ENCODE results near the gene TERF2IP. TPM values are rescaled to one million over a fixed set of nuclear protein-coding genes. Genes with fewer than 3 reads are reported as not detected.

TERF2IP gene, protein sequence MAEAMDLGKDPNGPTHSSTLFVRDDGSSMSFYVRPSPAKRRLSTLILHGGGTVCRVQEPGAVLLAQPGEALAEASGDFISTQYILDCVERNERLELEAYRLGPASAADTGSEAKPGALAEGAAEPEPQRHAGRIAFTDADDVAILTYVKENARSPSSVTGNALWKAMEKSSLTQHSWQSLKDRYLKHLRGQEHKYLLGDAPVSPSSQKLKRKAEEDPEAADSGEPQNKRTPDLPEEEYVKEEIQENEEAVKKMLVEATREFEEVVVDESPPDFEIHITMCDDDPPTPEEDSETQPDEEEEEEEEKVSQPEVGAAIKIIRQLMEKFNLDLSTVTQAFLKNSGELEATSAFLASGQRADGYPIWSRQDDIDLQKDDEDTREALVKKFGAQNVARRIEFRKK
- total RNA-seq: 10 to 100 TPM; 92.7 to 96.2 TPM

DNA sequence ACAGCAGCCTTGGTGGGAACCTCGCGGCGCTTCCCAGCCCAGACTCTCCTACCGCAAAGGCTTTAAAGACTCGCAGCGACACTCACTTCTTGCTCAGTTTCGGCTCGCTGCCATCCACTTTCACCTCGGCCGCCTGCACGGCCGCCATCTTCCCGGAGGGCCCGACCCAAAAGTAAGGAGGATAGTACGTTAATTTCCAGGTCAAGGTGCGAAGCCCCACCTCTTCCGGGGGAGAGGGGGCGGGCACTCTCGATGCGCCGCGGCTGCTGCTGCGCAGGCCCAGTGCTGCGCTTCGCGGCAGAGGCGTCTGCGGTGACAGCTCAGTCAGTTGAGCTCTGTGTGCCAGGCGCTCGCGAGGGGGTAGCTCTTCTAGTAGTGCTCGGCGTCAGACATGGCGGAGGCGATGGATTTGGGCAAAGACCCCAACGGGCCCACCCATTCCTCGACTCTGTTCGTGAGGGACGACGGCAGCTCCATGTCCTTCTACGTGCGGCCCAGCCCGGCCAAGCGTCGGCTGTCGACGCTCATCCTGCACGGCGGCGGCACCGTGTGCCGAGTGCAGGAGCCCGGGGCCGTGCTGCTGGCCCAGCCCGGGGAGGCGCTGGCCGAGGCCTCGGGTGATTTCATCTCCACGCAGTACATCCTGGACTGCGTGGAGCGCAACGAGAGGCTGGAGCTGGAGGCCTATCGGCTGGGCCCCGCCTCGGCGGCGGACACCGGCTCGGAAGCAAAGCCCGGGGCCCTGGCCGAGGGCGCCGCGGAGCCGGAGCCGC, at the start of gene TERF2IP, which contains the start of gene KARS1:
TSS of gene TERF2IP (plus strand) at position 282 of the 773 bp plus-strand sequence. CDS start at position 392, 110 bp downstream.
TSS of gene KARS1 (minus strand) at position 174 of the 773 bp plus-strand sequence. CDS start at position 148, 26 bp downstream.
- POLR2A ChIA-PET: interaction anchor here (0.7 to 8.6 kb wide), 33 partner anchors 11 to 1543 kb away, joined by 3 to 184 read pairs (median 5); partner anchors contain the start of genes ADAT1, CFDP1, GABARAPL2 and MON1B
- H3K36me3 Mint-ChIP-seq (ENCODE audit: low read depth): peaks cover 62% of the 10 kb centered on the region
- peak within 1 kb of the TSS; percentile 95 for H3K4me3 Mint-ChIP-seq
- H3K27me3 Mint-ChIP-seq: no peaks in the 10 kb centered on the region
- DNase-seq: peak; percentile 96
- peak within 1 kb of the TSS; percentile 99 for H3K27ac Mint-ChIP-seq
- H3K4me1 Mint-ChIP-seq: peaks cover 67% of the 10 kb centered on the region
- no peaks in the 10 kb centered on the region for H3K9me3 Mint-ChIP-seq
- CTCF ChIA-PET: interaction anchor here (1.0 to 3.7 kb wide), 9 partner anchors 26 to 449 kb away, joined by 3 to 30 read pairs (median 5); partner anchors contain the start of genes ADAT1, GABARAPL2, TMEM170A and TMEM231

- CTCF ChIA-PET: interaction anchor here (1.0 kb wide), 1 partner anchor 17 kb away, joined by 3 read pairs; no protein-coding TSS in a partner anchor
- Mint-ChIP-seq H3K9me3 (peaks cover 13% of the 10 kb centered on the region), H3K27ac (no peak overlapping the region), H3K36me3 (ENCODE audit: low read depth) (peaks cover 61% of the 10 kb centered on the region), H3K4me3 (no peak overlapping the region), H3K4me1 (peaks cover 3% of the 10 kb centered on the region), H3K27me3 (no peaks in the 10 kb centered on the region)
- POLR2A ChIA-PET: interaction anchor here (0.9 kb wide), 1 partner anchor 11 kb away, joined by 3 read pairs; no protein-coding TSS in a partner anchor
- DNase-seq: no peak
Measured at GRCh38 chr16:75599452-75600277, 47.9 kb upstream of the TERF2IP start.

- CTCF ChIA-PET: no interaction called here
- no peak overlapping the region for H3K27ac Mint-ChIP-seq
- peaks cover 63% of the 10 kb centered on the region for H3K36me3 Mint-ChIP-seq (ENCODE audit: low read depth)
- no peak overlapping the region for H3K4me3 Mint-ChIP-seq
- no peak for DNase-seq
- H3K9me3 Mint-ChIP-seq: peaks cover 13% of the 10 kb centered on the region
- H3K4me1 Mint-ChIP-seq: no peaks in the 10 kb centered on the region
- H3K27me3 Mint-ChIP-seq: no peaks in the 10 kb centered on the region
- POLR2A ChIA-PET: no interaction called here
Measured at GRCh38 chr16:75603241-75603640, 44.3 kb upstream of the TERF2IP start.

GRCh38 chr16:75606507-75606906, 41.1 kb upstream of the TERF2IP start:
- Mint-ChIP-seq H3K27ac (no peak overlapping the region), H3K27me3 (no peaks in the 10 kb centered on the region), H3K4me1 (no peaks in the 10 kb centered on the region), H3K4me3 (no peak overlapping the region), H3K9me3 (peaks cover 13% of the 10 kb centered on the region), H3K36me3 (ENCODE audit: low read depth) (peaks cover 60% of the 10 kb centered on the region)
- ChIA-PET POLR2A (interaction anchor here (1.1 to 1.4 kb wide), 2 partner anchors 9 to 16 kb away, joined by 3 to 5 read pairs; partner anchors contain the start of gene ADAT1), CTCF (interaction anchor here (0.8 to 1.8 kb wide), 6 partner anchors 9 to 141 kb away, joined by 3 to 6 read pairs (median 4); no protein-coding TSS in a partner anchor)
- DNase-seq: no peak

GRCh38 chr16:75614066-75614897, 33.3 kb upstream of the TERF2IP start:
- Mint-ChIP-seq H3K36me3 (ENCODE audit: low read depth) (peaks cover 69% of the 10 kb centered on the region), H3K9me3 (no peaks in the 10 kb centered on the region), H3K27me3 (no peaks in the 10 kb centered on the region), H3K4me3 (no peak overlapping the region), H3K27ac (no peak overlapping the region), H3K4me1 (peaks cover 36% of the 10 kb centered on the region)
- DNase-seq: no peak
- POLR2A ChIA-PET: interaction anchor here (1.1 kb wide), 1 partner anchor 8 kb away, joined by 3 read pairs; no protein-coding TSS in a partner anchor
- CTCF ChIA-PET: no interaction called here

DNA sequence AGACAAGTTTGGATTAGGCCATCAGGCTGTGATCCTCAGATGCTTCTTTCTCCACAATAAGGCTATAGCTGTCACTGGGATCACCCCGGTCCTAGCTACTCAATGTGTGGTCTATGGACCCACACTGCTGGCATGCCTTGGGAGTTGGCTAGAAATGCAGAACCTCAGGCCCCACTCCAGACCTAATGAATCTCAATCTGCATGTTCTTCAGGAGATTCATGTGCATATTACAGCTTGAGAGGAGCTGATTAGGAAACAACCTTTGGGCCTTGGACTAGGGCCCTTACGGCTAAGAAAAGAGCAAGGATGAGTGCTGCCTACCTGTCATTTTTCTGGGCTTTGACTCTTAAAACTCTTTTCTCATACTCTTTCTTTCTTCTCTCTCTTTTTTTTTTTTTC, 32.0 kb upstream of the TERF2IP start:
- Mint-ChIP-seq H3K27me3 (no peaks in the 10 kb centered on the region), H3K27ac (peak overlapping the region; percentile 89), H3K4me1 (peaks cover 44% of the 10 kb centered on the region), H3K36me3 (ENCODE audit: low read depth) (peaks cover 68% of the 10 kb centered on the region), H3K9me3 (no peaks in the 10 kb centered on the region), H3K4me3 (no peak overlapping the region)
- CTCF ChIA-PET: interaction anchor here (0.8 to 1.2 kb wide), 4 partner anchors 9 to 98 kb away, joined by 3 to 7 read pairs (median 4); partner anchors contain the start of genes KARS1 and TERF2IP
- POLR2A ChIA-PET: interaction anchor here (1.1 kb wide), 4 partner anchors 9 to 49 kb away, joined by 3 to 6 read pairs (median 4); partner anchors contain the start of genes GABARAPL2, KARS1 and TERF2IP
- no peak for DNase-seq

DNA sequence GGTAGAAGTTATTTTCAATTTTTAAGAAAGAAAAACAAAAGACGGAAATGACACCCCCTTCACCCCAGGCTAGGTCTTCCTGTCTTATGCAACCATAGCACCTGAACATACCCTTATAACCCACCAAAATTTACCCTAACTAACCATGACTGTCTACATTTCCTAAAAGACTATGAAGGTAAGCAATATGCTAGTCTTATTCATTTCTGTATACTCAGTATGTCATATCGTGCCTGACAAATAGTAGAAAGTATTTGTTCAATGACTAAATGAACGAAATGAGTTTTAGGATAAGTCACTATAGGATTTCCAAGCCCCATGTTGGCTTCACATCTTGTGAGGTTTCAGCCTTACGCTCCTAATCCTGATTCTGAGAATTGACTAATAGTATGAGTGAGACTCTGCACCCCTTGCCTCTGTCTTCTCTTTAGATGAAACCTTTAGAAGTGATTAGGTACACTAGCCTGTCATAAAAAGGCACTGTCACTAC, 31.0 kb upstream of the TERF2IP start:
- Mint-ChIP-seq H3K4me3 (peak overlapping the region; percentile 26), H3K36me3 (ENCODE audit: low read depth) (peaks cover 66% of the 10 kb centered on the region), H3K4me1 (peaks cover 53% of the 10 kb centered on the region), H3K27ac (peak overlapping the region; percentile 89), H3K9me3 (no peaks in the 10 kb centered on the region), H3K27me3 (no peaks in the 10 kb centered on the region)
- DNase-seq: no peak
- CTCF ChIA-PET: interaction anchor here (0.8 to 0.9 kb wide), 2 partner anchors 17 to 31 kb away, joined by 3 read pairs; partner anchors contain the start of genes KARS1 and TERF2IP
- POLR2A ChIA-PET: interaction anchor here (1.1 kb wide), 2 partner anchors 31 to 32 kb away, joined by 4 to 6 read pairs; partner anchors contain the start of genes KARS1 and TERF2IP

DNA sequence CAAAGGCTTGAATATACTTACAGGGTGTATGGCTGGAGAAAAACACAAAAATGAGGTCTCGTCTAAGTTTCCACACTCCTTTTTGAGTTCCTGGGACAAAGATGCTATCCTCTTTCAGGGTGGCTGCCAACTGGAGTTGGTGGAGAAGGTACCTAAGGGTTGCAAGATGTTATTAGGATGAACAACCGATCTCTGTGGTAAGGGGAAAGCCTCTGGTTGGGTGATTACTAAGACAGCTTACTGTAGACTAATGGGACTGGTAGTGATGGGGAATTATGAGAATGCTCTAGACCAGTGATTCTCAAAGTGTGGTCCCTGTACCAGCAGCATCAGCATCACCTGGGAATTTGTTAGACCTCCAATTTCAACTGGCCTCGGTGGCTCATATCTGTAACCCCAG, 30.5 kb upstream of the TERF2IP start:
- no peaks in the 10 kb centered on the region for H3K9me3 Mint-ChIP-seq
- DNase-seq: no peak
- H3K36me3 Mint-ChIP-seq (ENCODE audit: low read depth): peaks cover 64% of the 10 kb centered on the region
- peak overlapping the region; percentile 89 for H3K27ac Mint-ChIP-seq
- H3K4me3 Mint-ChIP-seq: no peak overlapping the region
- ChIA-PET POLR2A (interaction anchor here (7.3 kb wide), 1 partner anchor 31 kb away, joined by 184 read pairs; the partner anchor contains the start of genes KARS1 and TERF2IP), CTCF (interaction anchor here (0.8 to 1.4 kb wide), 2 partner anchors 17 to 147 kb away, joined by 3 read pairs; no protein-coding TSS in a partner anchor)
- H3K4me1 Mint-ChIP-seq: peaks cover 59% of the 10 kb centered on the region
- H3K27me3 Mint-ChIP-seq: no peaks in the 10 kb centered on the region

DNA sequence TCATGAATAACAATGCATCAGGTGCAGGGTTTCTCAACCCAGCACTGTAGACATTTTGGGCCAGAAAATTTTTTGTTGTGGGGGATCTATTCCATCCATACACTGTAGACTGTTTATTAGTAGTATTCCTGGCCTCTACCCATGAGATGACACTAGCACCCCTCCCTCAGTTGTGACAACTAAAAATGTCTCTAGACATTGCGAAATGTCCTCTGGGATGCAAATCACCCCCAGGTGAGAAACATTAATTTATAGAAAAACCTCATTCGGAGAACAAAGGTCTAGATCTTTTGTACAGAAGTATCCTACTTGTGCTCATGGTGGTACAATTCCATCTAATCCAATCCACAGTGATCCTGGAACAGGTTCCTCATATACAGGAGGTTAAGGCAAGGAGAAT, 28.8 kb upstream of the TERF2IP start:
- DNase-seq: no peak
- ChIA-PET CTCF (interaction anchor here (2.1 kb wide), 1 partner anchor 102 kb away, joined by 6 read pairs; no protein-coding TSS in a partner anchor), POLR2A (interaction anchor here (7.3 kb wide), 1 partner anchor 30 kb away, joined by 184 read pairs; the partner anchor contains the start of genes KARS1 and TERF2IP)
- Mint-ChIP-seq H3K4me1 (peaks cover 66% of the 10 kb centered on the region), H3K27ac (no peak overlapping the region), H3K27me3 (no peaks in the 10 kb centered on the region), H3K9me3 (no peaks in the 10 kb centered on the region), H3K4me3 (no peak overlapping the region), H3K36me3 (ENCODE audit: low read depth) (peaks cover 52% of the 10 kb centered on the region)

DNA sequence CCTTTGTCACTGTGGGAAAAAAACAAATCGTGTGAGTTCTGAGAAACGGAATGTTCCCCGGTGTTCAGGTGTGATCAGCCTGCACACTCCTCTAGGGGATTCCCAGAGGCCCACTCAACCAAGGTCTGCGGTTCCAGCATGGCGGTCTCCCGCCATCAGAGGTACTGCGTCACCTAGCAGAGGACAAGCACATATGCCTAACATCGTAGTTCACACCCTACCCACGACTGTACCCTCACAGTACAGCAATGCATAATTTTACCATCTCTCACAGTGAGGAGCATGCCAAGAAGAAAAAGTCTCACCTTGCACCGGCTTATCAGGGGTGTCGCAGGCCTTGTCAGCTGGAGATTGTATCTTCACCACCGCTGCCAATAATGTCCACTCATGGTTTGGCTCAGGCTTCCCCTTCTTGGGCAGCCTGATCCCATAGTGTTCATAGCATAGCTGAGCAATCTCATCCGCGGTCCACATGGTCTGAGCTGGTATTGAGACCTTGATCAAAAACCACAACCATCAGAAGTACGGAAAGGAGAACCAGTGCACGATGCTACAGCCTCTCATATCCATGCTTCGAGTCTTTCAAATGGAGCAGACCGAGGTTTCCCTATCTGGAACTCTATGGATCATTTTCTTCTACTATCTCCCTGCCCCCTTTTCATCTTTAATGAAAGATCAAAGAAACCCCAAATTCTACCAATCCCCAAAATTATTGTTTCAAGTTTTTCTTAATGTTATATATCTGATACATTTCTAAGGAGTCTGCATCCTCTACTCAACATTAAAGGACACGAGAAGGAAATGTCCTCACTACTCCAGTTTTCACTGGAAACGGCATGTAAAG, 27.0 kb upstream of the TERF2IP start:
- peak; percentile 47 for DNase-seq
- H3K36me3 Mint-ChIP-seq (ENCODE audit: low read depth): peaks cover 45% of the 10 kb centered on the region
- H3K4me3 Mint-ChIP-seq: peak overlapping the region; percentile 22

More for the DNA sequence above, 27.0 kb upstream of the TERF2IP start:
- POLR2A ChIA-PET: interaction anchor here (1.3 to 7.3 kb wide), 5 partner anchors 20 to 64 kb away, joined by 3 to 184 read pairs (median 20); partner anchors contain the start of genes GABARAPL2, KARS1, TERF2IP and TMEM231
- CTCF ChIA-PET: interaction anchor here (1.1 to 3.5 kb wide), 9 partner anchors 14 to 421 kb away, joined by 3 to 30 read pairs (median 6); partner anchors contain the start of genes KARS1, TERF2IP and TMEM170A
- Mint-ChIP-seq H3K9me3 (no peaks in the 10 kb centered on the region), H3K27me3 (no peaks in the 10 kb centered on the region), H3K4me1 (peaks cover 66% of the 10 kb centered on the region), H3K27ac (peak overlapping the region; percentile 94)
